GM21526 (cell line): ENCODE data around the gene RERE.
"Not testable (repeated sequence)": the region's sequence is repeated elsewhere in the genome, so short reads cannot be mapped to it uniquely, and the experiment has no call there.

Experiments
- ATAC-seq: cut with Tn5 transposase; IDR thresholded peaks from one replicate; pipeline ENCODE4 v1.9.1; 2021; ENCODE audit warnings: moderate library complexity; ENCODE audit not compliant: unreplicated experiment, low FRiP score

Gene RERE

DNA sequence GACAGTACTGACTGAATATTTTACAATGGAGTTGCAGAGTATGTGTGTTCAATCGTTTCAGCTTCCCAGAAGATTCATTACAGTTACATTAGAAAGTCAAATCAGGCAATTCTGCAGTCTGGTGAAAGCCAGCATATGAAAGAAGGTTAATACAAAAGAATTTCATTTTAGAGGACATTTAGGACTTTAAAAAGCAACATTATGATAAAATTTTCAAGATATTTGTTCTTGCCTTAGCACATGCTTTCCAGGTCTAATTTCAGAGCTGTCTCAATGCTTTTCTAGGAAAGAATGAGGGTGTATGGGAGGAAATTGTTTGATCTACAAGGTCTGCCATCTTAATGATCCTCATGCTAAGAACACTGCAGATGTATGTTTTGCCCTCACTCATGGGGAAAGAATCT, 63.2 kb downstream of the RERE start:
- no peak for ATAC-seq

- no peak for ATAC-seq
These were observed 63.7 kb downstream of the RERE start for GRCh38 chr1:8753736-8754135.

- no peak for ATAC-seq
These were observed 64.3 kb downstream of the RERE start for GRCh38 chr1:8752921-8753713.

- ATAC-seq: no peak
These were observed 65.0 kb downstream of the RERE start for GRCh38 chr1:8752411-8752810.

DNA sequence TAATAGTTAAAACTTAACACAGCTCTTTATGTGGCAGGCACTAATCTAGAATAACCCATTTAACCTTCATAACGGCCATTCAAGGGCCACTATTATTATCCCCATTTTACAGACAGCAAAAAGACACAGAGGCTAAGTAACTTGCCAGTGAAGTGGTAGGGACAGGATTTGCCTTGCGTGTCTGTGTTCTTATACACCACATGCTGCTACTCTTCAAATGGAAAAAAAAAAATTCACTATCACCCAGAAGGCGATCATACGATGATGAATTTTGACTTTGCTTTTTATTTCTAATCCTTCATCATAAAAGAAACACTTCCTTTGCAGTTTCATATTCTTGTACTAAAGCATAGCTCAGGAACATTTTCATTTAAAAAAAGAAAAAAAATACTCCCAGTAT, 65.5 kb downstream of the RERE start:
- no peak for ATAC-seq

- ATAC-seq: no peak
These were observed 69.3 kb downstream of the RERE start for GRCh38 chr1:8747879-8748825.

GRCh38 chr1:8746554-8746953, 70.9 kb downstream of the RERE start:
- ATAC-seq: no peak

DNA sequence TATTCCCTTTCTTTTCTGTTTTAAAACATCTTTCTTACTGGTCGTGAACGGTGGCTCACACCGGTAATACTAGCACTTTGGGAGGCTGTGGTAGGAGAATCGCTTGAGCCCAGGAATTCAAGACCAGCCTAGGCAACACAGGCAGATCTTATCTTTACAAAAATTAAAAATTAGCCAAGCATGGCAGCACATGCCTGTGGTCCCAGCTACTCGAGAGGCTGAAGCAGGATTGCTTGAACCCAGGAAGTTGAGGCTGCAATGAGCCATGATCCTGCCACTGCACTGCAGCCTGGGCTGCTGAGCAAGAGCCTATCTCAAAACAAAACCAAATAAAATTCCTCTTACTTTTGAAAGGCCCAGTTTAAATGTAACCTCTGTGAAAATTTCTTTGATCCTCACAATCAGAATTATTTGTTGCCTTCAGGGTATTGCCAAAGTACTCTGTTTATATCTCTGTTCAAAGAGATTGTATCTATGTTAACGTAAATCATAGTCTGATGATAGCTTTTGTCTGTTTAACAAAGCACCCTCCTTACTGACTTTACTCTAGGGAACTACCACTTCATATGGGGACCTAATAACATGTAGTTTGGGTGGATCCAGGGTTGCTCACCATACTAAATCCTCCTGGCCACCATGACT, 71.6 kb downstream of the RERE start:
- no peak for ATAC-seq

DNA sequence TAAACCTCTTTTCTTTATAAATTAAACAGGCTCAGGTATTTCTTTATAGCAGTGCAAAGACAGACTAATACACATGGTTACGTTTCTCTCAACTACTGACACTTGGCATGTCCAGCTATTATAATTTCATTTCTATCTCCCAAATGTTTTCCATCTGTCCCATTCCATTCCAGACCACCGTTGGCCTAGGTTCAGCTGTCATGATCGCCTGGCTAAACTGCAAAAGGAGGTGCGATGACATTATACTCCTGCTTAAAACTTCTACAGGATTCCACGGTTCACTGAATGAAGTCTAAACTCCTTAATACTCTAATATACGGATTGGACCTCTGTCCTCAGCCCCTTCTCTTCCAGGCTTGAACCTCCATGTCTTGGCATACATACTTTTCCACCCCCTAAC, 72.1 kb downstream of the RERE start:
- ATAC-seq: no peak

DNA sequence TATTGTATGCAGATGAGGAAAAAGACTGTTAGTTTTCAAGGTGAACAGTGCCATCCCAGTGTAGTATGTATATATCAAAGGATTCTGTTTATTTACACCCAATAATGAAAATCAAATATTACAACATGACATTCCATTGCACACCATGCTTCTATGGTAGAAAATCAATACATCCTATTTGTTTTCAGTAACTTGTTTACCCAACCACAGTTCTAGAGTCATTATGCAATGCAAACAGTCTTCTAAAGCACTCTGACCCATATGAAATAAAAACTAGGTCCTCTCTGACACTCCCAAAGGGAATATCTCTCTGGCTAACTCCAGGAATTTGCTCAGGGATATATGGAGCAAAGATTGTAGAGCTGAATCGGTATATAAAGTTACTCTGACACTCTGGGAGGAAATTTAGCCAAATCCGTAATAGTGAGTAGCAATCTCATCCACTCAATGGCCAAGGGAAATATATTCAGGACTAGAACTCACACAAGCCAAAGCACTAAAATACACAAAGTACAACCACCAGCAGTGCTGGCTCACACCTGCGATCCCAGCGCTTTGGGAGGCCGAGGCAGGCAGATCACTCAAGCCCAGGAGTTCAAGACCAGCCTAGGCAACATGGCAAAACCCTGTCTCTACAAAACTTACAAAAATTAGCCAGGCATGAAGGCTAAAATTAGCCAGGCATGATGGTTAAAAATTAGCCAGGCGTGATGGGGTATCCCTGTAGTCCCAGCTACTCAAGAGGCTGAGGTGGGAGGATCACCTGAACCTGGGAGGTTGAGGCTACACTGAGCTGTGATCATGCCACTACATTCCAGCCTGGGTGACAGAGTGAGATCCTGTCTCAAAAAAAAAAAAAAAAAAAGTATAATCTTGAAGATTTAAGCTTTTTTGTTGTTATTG, 75.2 kb downstream of the RERE start:
- ATAC-seq: no peak

GRCh38 chr1:8740034-8740449, 77.4 kb downstream of the RERE start:
- ATAC-seq: no peak

GRCh38 chr1:8739377-8739776, 78.1 kb downstream of the RERE start:
- ATAC-seq: no peak

GRCh38 chr1:8736927-8737326, 80.5 kb downstream of the RERE start:
- ATAC-seq: no peak

GRCh38 chr1:8733484-8733883, 84.0 kb downstream of the RERE start:
- ATAC-seq: no peak

DNA sequence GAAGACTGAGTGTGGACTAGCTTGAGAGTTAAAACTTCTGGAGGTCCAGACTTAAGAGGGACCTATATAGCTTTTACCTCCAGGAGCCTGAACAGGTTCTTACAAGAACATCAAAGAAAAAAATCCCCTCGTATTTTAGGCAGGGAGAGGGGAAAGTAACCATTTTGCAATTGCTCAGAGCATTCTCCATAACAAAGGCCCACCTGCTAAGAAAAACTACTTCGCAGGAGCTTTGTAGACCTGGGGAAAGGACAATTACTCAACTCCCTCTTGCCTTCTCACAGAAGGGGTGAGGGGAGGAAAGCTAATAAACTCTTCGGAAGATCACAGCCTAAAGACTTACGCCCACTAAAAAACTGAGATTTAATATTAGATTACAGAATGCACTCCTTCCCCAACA, 86.3 kb downstream of the RERE start:
- no peak for ATAC-seq

- no peak for ATAC-seq
These were observed 89.0 kb downstream of the RERE start for GRCh38 chr1:8728464-8728863.

- no peak for ATAC-seq
These were observed 89.6 kb downstream of the RERE start for GRCh38 chr1:8727809-8728213.

GRCh38 chr1:8727316-8727715, 90.1 kb downstream of the RERE start:
- ATAC-seq: not testable (repeated sequence)

DNA sequence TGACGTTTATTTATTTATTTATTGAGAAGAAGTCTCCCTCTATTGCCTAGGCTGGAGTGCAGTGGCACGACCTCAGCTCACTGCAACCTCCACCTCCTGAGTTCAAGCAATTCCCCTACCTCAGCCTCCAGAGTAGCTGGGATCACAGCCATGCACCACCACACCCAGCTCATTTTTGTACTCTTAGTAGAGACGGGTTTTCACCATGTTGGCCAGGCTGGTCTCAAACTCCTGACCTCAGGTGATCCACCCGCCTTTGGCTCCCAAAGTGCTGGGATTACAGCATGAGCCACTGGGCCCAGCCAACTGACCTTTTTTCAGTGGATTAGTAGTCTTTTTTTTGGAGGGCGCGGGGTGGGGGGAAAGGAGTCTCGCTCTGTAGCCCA, 90.6 kb downstream of the RERE start:
- ATAC-seq: not testable (repeated sequence)

- ATAC-seq: no peak
These were observed 94.4 kb downstream of the RERE start for GRCh38 chr1:8723010-8723409.
